Stimulated activated CD8-positive, alpha-beta memory T cell treated with anti-CD3 and anti-CD28 coated beads, Interleukin-7, amount 100 ng/mL, for 24 hours (primary cell): ENCODE measurements around the gene OR6B1.

ENCODE experiments used
- DNase-seq: peaks from one replicate; pipeline ENCODE4 v3.0.0-alpha.2; 2020; ENCODE audit warnings: low read depth

OR6B1 gene

DNA sequence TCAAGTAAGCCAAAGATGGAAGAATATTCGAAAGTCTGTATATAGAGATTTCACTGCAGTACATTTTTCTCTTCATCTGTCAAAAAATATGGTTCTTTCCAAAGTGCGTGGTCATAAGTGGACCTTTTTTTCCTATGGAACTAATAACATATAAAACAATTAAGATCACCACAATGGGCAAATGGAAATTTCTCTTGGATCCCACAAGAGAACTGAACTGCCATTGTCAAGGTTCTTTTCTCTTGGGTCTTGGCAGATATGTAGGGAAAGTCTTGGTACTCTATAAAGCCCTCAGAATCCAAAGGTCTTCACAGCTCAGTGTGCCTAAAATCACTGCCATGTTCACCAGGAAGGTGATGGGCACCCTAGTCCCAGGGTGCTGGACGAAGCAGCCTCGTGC lies at the start of gene OR6B1:
OR6B1 (plus strand) TSS at position 301 of the 400 bp plus-strand sequence. CDS start 3,677 bp downstream, outside the sequence.
- no peak for DNase-seq

DNA sequence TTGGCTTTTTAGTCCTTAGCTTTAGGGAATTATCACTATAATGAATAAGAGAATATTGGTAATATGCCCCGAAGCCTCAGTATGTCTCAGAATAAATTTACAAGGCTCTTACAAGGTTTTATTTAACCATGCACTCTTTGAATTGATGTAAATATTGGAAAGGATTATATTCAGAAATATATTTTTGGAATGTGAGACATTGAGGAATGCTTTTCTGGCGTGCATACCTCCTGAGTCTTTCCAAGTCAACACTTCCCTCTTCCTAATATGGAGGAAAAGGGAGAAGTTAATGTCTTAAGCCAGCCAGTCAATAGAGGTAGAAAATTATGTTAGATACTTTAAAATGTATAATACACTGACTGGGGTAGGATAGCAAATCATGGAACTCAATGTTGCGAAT lies 46.7 kb upstream of the OR6B1 start:
- DNase-seq = no peak

GRCh38 chr7:143954135-143954534 lies 46.0 kb upstream of the OR6B1 start:
- no peak for DNase-seq

GRCh38 chr7:143954544-143954943 lies 45.6 kb upstream of the OR6B1 start, which contains the start of gene OR2F1:
TSS of gene OR2F1 (plus strand) at chr7:143954844. CDS start at chr7:143959971, 5,127 bp downstream.
- no peak for DNase-seq

- DNase-seq = no peak
These were observed 41.3 kb upstream of the OR6B1 start for GRCh38 chr7:143958781-143959180.

- DNase-seq = no peak
These were observed 39.1 kb upstream of the OR6B1 start for GRCh38 chr7:143960813-143961610.

- DNase-seq = no peak
These were observed 34.8 kb upstream of the OR6B1 start for GRCh38 chr7:143965280-143965679.

- no peak for DNase-seq
These were observed 32.7 kb upstream of the OR6B1 start for GRCh38 chr7:143967398-143967797.

- no peak for DNase-seq
These were observed 26.2 kb upstream of the OR6B1 start for GRCh38 chr7:143973870-143974416.

DNA sequence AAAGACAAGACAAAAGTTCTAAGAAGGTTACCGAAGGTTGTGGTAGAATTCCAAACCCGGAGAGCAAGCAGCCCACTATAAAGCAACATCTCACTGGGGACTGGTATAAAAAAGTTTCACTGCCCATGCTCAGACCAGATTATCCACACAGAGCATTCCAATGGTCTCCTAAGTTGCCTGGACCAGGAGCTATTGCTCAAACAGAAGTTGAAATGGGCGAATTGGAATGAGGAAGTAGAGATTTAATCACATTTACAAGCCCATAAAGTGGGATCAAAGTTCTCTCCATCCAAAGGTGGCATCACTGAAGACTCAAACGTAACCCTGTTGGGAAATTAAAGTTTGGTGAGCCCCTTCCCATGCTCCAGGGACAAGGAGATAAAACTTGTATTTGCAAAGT lies 25.7 kb upstream of the OR6B1 start:
- DNase-seq = no peak

DNA sequence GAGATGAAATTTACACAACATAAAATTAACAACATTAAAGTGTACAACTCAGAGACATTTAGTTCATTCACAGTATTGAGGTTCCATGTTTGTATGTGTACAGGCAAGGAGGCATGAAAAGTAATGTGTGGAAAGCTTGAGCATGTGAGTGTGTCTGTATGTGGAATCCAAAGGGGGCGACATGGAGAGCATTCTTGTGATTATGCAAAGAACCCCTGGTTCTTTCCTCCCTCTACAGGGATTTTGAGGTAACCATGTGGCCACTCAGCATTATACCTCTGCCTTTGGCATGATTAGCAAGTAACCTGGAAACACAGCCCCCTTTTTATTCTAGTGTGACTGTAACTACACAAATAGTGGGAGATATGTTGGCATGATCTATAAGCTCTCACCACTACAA lies 24.5 kb upstream of the OR6B1 start:
- DNase-seq = no peak

- no peak for DNase-seq
These were observed 21.5 kb upstream of the OR6B1 start for GRCh38 chr7:143978585-143978984.

GRCh38 chr7:143979359-143979758 lies 20.8 kb upstream of the OR6B1 start:
- DNase-seq = no peak

- no peak for DNase-seq
These were observed 20.1 kb upstream of the OR6B1 start for GRCh38 chr7:143979998-143980397.

- DNase-seq = no peak
These were observed 19.2 kb upstream of the OR6B1 start for GRCh38 chr7:143980746-143981510.

DNA sequence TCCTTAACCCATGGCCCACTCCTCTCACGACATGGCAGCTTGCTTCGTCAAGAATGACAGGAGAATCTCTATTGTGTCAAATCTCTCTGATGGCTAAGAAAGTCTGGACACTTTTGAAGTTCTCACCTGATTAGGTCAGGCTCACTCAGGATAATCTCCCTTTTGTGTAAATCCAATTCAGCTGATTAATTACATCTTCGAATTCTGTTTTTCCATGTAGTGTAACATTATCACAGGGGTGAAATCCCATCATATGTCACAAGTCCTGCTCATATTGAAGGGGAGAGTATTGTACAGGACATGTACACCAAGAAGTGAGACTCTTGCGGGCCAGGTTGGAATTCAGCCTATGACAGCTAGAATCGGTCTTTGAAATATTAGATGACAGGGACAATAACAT lies 16.2 kb upstream of the OR6B1 start:
- DNase-seq = no peak

GRCh38 chr7:143987513-143987912 lies 12.6 kb upstream of the OR6B1 start:
- DNase-seq = no peak

- DNase-seq = no peak
These were observed 11.0 kb upstream of the OR6B1 start for GRCh38 chr7:143988976-143989745.

DNA sequence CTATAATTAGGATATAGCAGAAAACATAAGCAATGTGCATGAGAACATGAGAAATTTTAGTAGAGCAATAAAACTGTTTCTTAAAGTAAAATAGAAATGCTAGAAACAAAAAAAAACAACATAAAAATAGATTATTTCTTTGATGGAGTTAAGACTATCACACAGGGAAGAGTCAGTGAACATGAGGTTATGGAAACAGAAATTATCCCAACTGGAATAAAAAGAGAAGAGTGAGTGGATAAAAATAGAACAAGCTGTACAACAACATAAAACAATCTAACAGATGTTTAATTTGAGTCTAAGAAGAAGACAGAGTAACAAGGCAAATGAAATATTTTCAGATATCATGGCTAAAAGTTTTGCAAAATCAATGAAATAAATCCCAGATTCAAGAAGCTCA lies 7.5 kb upstream of the OR6B1 start:
- no peak for DNase-seq

DNA sequence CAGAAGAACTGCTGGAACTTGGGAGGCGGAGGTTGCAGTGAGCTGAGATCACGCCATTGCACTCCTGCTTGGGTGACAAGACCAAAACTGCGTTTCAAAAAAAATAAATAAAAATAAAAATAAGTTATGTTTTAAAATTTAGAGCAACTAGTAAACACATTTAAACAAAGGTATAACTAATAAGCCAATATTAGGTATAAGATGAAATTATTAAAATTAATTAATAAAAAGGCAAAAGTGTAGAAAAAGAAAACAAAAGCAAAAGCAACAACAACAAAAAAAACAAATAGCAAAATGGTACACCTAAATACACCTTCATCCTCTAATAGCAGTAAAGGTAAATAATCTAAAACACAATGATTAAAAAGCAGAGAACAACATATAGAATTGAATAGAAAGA lies 6.2 kb upstream of the OR6B1 start:
- DNase-seq = no peak

DNA sequence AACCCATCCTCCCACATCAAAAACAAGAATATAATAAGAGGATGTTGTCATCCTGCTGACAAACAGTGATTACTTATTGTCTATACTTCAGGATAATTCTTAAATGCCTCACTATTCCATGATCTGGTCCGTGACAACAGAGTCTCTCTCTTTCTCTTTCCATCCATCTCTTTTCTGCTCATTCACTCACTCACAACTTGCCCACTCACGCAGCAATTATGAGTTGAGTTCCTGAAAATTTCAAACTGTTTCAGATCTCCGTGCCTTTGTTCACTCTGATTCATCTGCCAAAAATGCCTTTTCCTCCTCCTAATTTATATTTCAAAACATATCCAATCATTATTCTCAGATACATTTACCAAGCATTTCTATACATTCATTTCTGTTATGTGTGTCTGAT lies 1.4 kb downstream of the OR6B1 start:
- no peak for DNase-seq

DNA sequence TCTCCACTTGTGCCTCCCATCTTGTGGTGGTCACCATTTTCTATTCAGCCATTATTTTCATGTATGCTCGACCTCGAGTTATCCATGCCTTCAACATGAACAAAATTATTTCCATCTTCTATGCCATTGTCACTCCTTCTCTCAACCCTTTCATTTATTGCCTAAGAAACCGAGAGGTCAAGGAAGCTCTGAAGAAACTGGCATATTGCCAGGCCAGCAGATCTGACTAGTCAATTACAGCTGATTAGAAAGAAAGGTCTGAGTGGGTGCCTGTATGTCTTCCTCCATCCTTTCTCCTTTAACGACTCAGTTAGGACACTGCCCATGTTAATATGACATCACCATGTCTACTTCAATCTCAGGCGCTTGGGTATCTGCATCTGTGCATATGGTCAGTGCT lies 4.6 kb downstream of the OR6B1 start:
- no peak for DNase-seq
